Mucosa of stomach (tissue), 1 donor: ENCODE measurements around the gene TNNT3.

Source experiments
- H3K27me3 ChIP-seq: one replicate; pipeline ENCODE4 v1.7.0; 2013; ENCODE audit warnings: mild to moderate bottlenecking, low read length; ENCODE audit not compliant: control insufficient read depth, insufficient read depth
- H3K36me3 ChIP-seq: one replicate; pipeline ENCODE4 v1.7.0; 2013; ENCODE audit warnings: low read length; ENCODE audit not compliant: control insufficient read depth, insufficient read depth
- H3K4me1 ChIP-seq: one replicate; pipeline ENCODE4 v1.7.0; 2013; ENCODE audit warnings: mild to moderate bottlenecking, low read length; ENCODE audit not compliant: control insufficient read depth, insufficient read depth
- H3K4me3 ChIP-seq: one replicate; pipeline ENCODE4 v1.7.0; 2013; ENCODE audit warnings: low read length
- H3K9ac ChIP-seq: one replicate; pipeline ENCODE4 v1.7.0; 2013; ENCODE audit warnings: mild to moderate bottlenecking, low read length, moderate library complexity
- H3K9me3 ChIP-seq: one replicate; pipeline ENCODE4 v1.7.0; 2013; ENCODE audit warnings: mild to moderate bottlenecking, low read length, moderate library complexity; ENCODE audit not compliant: control insufficient read depth
- donor health status: Pancreatic carcinoma.

Gene TNNT3

GRCh38 chr11:1969776-1970175 is 50.3 kb downstream of the TNNT3 start:
- no peaks in the 10 kb centered on the region for H3K4me1 ChIP-seq
- H3K27me3 ChIP-seq = no peaks in the 10 kb centered on the region
- no peak overlapping the region for H3K4me3 ChIP-seq
- no peaks in the 10 kb centered on the region for H3K36me3 ChIP-seq
- H3K9ac ChIP-seq = no peak overlapping the region
- no peaks in the 10 kb centered on the region for H3K9me3 ChIP-seq

GRCh38 chr11:1970956-1971355 is 51.5 kb downstream of the TNNT3 start:
- H3K4me3 ChIP-seq = no peak overlapping the region
- H3K36me3 ChIP-seq = no peaks in the 10 kb centered on the region
- H3K4me1 ChIP-seq = no peaks in the 10 kb centered on the region
- H3K9ac ChIP-seq = no peak overlapping the region
- H3K9me3 ChIP-seq = no peaks in the 10 kb centered on the region
- H3K27me3 ChIP-seq = no peaks in the 10 kb centered on the region

GRCh38 chr11:1975185-1975584 is 55.7 kb downstream of the TNNT3 start:
- Histone ChIP-seq H3K27me3 (no peaks in the 10 kb centered on the region), H3K36me3 (no peaks in the 10 kb centered on the region), H3K4me1 (no peaks in the 10 kb centered on the region), H3K4me3 (no peak overlapping the region), H3K9ac (no peak overlapping the region), H3K9me3 (no peaks in the 10 kb centered on the region)

- Histone ChIP-seq H3K9me3 (no peaks in the 10 kb centered on the region), H3K9ac (no peak overlapping the region), H3K27me3 (no peaks in the 10 kb centered on the region), H3K4me3 (no peak overlapping the region), H3K4me1 (no peaks in the 10 kb centered on the region), H3K36me3 (no peaks in the 10 kb centered on the region)
Measured at GRCh38 chr11:1978720-1979473, 59.4 kb downstream of the TNNT3 start.

- no peaks in the 10 kb centered on the region for H3K4me1 ChIP-seq
- no peak overlapping the region for H3K9ac ChIP-seq
- no peak overlapping the region for H3K4me3 ChIP-seq
- no peaks in the 10 kb centered on the region for H3K36me3 ChIP-seq
- no peaks in the 10 kb centered on the region for H3K27me3 ChIP-seq
- H3K9me3 ChIP-seq = no peaks in the 10 kb centered on the region
Measured at GRCh38 chr11:1979607-1980006, 60.1 kb downstream of the TNNT3 start.

DNA sequence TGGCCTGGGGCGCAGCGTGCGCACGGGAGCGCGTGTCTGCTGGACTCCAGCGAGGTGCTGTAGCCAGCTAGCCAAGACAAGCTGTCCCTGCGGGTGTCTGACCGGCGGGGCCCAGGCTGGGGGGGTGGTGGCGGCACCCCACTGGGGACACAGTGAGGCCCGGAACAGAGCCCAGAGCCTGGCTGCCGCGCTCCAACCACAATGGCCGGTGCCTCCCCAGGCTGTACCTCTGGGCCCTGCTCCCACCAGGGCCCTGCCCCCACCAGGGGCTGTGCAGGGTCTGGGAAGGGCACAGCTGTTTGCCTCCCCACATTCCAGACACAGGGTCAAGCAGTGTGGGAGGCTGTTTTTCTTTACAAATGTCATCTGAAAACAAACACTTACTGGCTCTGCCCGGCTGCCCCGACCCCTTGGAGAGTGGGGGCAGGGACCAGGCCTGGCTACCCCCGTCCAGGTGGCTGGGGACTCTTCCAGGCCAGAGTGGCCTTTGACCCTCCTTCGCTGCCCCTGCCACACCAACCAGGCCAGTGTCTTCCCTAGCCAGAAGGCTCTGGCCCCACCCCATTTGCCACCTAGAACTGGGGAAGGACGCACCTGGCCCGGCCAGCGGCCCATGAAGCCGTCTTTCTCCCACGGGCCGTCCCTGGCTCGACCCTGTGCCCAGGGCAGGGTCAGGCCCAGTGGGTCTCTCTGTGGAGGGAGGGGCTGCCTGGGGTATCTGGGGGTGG is 63.5 kb downstream of the TNNT3 start:
- Histone ChIP-seq H3K9me3 (no peaks in the 10 kb centered on the region), H3K27me3 (no peaks in the 10 kb centered on the region), H3K36me3 (no peaks in the 10 kb centered on the region), H3K4me1 (no peaks in the 10 kb centered on the region), H3K9ac (no peak overlapping the region), H3K4me3 (no peak overlapping the region)

GRCh38 chr11:1983601-1983961 is 64.1 kb downstream of the TNNT3 start:
- no peak overlapping the region for H3K4me3 ChIP-seq
- no peaks in the 10 kb centered on the region for H3K9me3 ChIP-seq
- H3K36me3 ChIP-seq = no peaks in the 10 kb centered on the region
- H3K27me3 ChIP-seq = no peaks in the 10 kb centered on the region
- no peaks in the 10 kb centered on the region for H3K4me1 ChIP-seq
- H3K9ac ChIP-seq = no peak overlapping the region

GRCh38 chr11:1987024-1987423 is 67.5 kb downstream of the TNNT3 start:
- Histone ChIP-seq H3K4me1 (no peaks in the 10 kb centered on the region), H3K4me3 (no peak overlapping the region), H3K36me3 (no peaks in the 10 kb centered on the region), H3K9me3 (no peaks in the 10 kb centered on the region), H3K9ac (no peak overlapping the region), H3K27me3 (no peaks in the 10 kb centered on the region)

- H3K4me1 ChIP-seq = no peaks in the 10 kb centered on the region
- H3K9me3 ChIP-seq = no peaks in the 10 kb centered on the region
- H3K27me3 ChIP-seq = no peaks in the 10 kb centered on the region
- no peaks in the 10 kb centered on the region for H3K36me3 ChIP-seq
- no peak overlapping the region for H3K9ac ChIP-seq
- no peak overlapping the region for H3K4me3 ChIP-seq
Measured at GRCh38 chr11:1988174-1988573, 68.7 kb downstream of the TNNT3 start.
